HG02798 (cell line): ENCODE measurements around the gene GRIA1.
"Not testable (repeated sequence)": the region's sequence is repeated elsewhere in the genome, so short reads cannot be mapped to it uniquely, and the experiment has no call there.

Experiments
- ATAC-seq: cut with Tn5 transposase; IDR thresholded peaks from one replicate; pipeline ENCODE4 v1.9.1; 2021; ENCODE audit warnings: mild to moderate bottlenecking; ENCODE audit not compliant: unreplicated experiment, poor library complexity

GRIA1 gene

GRCh38 chr5:153802050-153802821 is 311.8 kb downstream of the GRIA1 start:
- no peak for ATAC-seq

DNA sequence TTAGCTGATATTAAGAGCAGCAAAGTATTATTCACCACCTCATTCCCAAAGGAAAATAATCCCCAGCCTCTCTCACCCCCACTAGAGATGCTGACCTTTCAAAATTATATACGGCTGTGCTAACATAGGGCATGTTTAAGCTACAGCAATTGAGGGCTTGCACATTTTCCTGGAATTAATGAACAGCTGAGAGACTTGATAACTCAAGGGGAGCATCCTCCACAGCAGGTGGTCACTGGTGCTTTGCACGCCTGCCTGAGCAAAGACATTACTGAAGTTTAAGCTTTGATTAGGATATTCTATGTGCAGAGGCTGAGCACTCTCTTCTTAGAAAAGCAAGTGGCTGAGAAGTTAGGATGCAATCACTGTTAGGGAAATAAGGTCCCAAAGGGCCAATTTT is 317.3 kb downstream of the GRIA1 start:
- ATAC-seq = no peak

DNA sequence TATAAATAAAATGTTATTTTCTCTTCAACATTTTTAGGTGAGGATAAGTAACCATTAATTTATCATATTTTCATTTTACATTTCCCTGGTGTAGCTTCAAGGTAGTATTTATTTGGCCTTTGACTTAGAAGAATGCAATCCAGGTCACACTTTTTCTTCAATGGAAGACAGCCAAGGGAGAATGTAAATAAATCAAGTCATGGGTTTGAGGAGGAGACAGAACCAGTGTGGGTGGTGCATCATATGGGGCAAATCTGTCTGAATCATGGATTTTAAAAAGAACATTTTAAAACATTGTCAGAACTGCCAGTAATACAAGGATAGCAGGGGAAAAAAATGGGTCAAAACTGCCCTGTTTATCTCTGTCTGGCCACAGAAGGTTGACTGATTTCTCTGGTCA is 318.7 kb downstream of the GRIA1 start:
- no peak for ATAC-seq

- no peak for ATAC-seq
These were observed 323.4 kb downstream of the GRIA1 start for GRCh38 chr5:153813901-153814300.

DNA sequence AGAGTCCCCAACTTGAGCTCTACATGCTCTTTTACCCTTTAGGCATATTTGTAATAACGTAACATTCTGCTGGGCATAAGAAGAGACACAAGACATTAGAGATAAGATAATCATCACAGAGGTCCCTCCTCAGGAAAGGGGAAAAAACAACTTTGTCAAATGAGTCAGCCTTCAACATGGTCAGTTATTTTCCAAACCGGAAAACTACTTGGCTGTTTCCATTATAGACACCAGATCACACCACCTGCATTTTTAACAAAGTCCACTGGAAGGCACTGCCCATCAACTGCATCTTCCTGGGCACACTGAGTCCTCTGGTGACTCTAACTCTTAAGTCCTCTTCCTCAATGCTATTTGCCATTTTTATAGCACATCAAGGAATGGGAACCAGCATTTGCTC is 326.4 kb downstream of the GRIA1 start:
- ATAC-seq = no peak

DNA sequence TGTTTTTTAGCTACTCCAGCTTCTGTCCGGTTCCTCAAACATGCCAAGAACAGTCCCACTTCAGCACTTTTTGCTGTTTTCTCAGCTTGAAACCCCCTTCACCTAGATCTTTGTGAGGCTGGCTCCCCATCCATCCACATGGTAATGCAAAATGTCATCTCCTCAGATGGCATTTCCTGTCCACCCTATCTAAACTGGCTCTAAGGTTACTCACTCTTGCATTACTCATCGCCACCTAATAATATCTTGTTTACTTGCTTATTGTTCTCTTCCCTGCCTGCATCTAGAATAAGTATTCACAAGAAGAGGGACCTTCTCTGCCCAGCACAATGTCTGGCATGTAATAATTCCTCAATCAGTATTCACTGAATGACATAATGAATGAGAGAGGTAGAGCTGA is 328.2 kb downstream of the GRIA1 start:
- no peak for ATAC-seq

DNA sequence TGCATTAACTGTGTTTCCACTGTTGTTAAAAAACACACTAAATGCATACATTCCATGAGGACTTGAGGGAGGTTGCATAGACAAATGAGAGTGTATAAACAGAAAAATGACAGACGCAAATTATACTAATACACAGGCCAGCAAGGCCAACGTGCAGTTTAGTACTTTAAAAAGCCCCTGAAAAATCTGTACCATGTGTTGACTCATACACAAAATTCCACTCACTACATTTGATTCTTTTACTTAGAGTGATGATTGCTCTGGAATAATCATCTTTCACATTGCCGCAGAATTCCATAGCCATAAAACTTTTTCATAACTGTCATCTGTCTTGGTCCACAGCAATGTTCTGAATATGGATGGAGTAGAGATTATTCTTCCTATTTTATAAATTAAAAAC is 332.6 kb downstream of the GRIA1 start:
- ATAC-seq = no peak

- no peak for ATAC-seq
These were observed 334.4 kb downstream of the GRIA1 start for GRCh38 chr5:153824909-153825308.

GRCh38 chr5:153827397-153827796 is 336.9 kb downstream of the GRIA1 start:
- no peak for ATAC-seq

GRCh38 chr5:153829510-153830065 is 339.1 kb downstream of the GRIA1 start:
- no peak for ATAC-seq

- ATAC-seq = peak; percentile 90
These were observed 341.5 kb downstream of the GRIA1 start for GRCh38 chr5:153831973-153832372.

DNA sequence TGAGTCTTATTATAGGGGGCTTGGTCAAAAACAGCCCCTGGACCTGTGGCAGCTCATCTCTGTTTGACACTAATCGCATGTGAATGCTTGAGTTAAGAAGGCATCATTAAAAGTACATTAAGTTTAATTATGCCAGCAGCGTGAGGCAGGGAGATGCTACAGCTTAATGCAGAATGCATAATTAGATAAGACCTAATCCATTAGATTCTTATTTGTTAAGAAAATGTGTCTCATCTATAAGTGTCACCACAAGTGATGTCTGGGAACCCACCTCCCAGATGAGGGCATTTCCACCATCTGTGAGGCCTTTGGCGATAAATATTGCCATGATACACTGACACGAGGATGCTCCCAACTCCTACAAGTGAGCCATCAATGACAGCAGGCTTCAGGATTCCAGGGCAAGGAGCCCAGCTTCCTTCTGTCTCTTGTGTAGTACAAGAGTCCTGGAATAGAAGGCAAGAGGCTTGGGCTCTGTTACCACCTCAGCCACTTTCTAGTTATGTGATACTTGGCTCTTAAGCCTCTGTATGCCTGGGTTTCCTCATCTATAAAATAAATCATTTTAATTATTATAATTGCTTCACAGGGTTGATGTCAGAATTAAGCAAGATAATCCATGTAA is 345.5 kb downstream of the GRIA1 start:
- no peak for ATAC-seq

DNA sequence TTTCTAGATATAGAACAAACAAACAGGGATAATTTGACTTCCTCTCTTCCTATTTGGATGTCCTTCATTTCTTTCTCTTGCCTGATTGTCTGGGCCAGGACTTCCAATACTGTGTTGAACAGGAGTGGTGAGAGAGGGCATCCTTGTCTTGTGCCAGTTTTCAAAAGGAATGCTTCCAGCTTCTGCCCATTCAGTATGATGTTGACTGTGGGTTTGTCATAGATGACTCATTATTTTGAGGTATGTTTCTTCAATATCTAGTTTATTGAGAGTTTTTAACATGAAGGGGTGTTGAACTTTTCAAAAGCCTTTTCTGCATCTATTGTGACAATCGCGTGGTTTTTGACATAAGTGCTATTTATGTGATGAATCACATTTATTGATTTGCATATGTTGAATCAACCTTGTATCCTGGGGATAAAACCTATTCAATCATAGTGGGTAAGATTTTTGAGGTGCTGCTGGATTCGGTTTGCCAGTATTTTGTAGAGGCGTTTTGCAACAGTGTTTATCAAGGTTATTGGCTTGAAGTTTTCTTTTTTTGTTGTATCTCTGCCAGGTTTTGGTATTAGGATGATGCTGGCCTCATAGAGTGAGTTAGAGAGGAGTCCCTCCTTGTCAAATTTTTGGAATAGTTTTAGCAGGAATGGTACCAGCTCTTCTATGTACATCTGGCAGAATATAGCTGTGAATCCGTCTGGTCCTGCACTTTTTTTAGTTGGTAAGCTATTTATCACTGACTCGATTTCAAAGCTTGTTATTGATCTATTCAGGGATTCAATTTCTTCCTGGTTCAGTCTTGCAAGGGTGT is 359.0 kb downstream of the GRIA1 start:
- not testable (repeated sequence) for ATAC-seq

GRCh38 chr5:153860195-153860886 is 369.9 kb downstream of the GRIA1 start:
- ATAC-seq = no peak

DNA sequence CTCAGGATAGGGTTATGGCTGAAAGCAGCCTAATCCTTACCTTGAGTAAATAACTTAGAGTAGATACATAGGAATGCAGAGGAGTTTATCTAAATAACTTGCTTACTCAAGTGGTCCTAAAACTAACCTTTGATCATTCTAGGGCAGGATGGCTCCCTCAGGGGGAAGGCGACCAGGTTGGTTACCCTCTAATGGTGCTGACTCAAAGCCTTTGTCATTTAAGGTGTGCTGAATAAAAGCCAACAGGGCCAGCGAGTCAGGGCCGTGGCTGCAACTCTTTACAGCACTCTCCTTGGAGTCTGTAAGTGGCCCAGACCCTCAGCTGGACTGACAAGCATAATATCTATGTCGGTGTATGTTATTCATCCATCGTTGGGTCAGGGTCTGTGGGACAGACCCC is 372.4 kb downstream of the GRIA1 start:
- not testable (repeated sequence) for ATAC-seq
